ENCODE data around the gene AGK.

GRCh38 chr7:141640239-141640840 lies 89.1 kb downstream of the AGK start:
- TF ChIP-seq POLR2A (IDR thresholded peaks at IDR 0.05) (no peak), CTCF (IDR thresholded peaks at IDR 0.05) (no peak)

Measured in uterus (tissue), 2 donors.